OCI-LY7 (cell line): ENCODE data around the gene LUC7L.
"Not testable (repeated sequence)": the region's sequence is repeated elsewhere in the genome, so short reads cannot be mapped to it uniquely, and the experiment has no call there.

ENCODE experiments used
- EZH2phosphoT487 ChIP-seq: fragments of 200-600 bp; sonication (generic); IDR thresholded peaks from 2 replicates; pipeline ENCODE4 v1.6.1; 2018; ENCODE audit warnings: low read depth, borderline replicate concordance, mild to moderate bottlenecking, mixed run types, antibody characterized with exemption, low read length, moderate library complexity, mixed read lengths
- TF ChIP-seq, protein P1 (sequence below): fragments of 200-600 bp; sonication (generic); conservative IDR thresholded peaks from 2 replicates; pipeline ENCODE4 v1.5.1; 2014; ENCODE audit warnings: mild to moderate bottlenecking, antibody characterized with exemption, low read length, moderate library complexity, mixed read lengths

DNA sequence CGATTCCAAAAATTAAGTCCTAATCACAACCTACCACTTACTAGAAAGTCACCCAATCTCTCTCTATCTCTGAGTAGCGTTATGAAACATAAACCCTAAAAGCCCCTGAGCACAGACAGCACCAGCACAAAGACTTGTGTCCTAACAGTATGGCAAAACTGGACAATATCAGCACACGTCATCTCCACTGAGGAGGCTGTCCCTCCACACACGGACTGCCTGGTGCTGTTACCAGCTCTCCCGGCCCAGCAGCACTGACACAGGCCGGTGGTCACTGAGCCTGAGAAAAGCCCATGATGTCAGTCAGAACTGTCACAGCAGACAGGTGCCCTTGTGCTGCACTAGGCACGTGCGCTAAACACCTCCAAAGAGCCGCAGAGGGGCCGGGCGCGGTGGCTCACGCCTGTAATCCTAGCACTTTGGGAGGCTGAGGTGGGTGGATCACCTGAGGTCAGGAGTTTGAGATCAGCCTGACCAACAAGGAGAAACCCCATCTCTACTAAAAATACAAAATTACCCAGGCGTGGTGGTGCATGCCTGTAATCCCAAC, 17.5 kb downstream of the LUC7L start:
- TF ChIP-seq, protein P1, sequence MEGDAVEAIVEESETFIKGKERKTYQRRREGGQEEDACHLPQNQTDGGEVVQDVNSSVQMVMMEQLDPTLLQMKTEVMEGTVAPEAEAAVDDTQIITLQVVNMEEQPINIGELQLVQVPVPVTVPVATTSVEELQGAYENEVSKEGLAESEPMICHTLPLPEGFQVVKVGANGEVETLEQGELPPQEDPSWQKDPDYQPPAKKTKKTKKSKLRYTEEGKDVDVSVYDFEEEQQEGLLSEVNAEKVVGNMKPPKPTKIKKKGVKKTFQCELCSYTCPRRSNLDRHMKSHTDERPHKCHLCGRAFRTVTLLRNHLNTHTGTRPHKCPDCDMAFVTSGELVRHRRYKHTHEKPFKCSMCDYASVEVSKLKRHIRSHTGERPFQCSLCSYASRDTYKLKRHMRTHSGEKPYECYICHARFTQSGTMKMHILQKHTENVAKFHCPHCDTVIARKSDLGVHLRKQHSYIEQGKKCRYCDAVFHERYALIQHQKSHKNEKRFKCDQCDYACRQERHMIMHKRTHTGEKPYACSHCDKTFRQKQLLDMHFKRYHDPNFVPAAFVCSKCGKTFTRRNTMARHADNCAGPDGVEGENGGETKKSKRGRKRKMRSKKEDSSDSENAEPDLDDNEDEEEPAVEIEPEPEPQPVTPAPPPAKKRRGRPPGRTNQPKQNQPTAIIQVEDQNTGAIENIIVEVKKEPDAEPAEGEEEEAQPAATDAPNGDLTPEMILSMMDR: not testable (repeated sequence)
- not testable (repeated sequence) for TF ChIP-seq EZH2phosphoT487
